ENCODE data around the gene TMEM202.

- no peak for TF ChIP-seq POLR2AphosphoS5 (IDR thresholded peaks at IDR 0.05; ENCODE audit: borderline replicate concordance, low read depth, low read length)
- no peak for TF ChIP-seq EZH2 (IDR thresholded peaks at IDR 0.05)
Measured at GRCh38 chr15:72437650-72438316, 39.7 kb downstream of the TMEM202 start.
